Activated CD4-positive, alpha-beta T cell treated with anti-CD3 and anti-CD28 coated beads, Interleukin-2, amount 50 U/mL, for 4 hours (primary cell): ENCODE data around the gene KRT13.

Source experiments
- DNase-seq, 2 experiments: peaks; one replicate each; pipeline ENCODE4 v3.0.0-alpha.2; 2020

The KRT13 gene

GRCh38 chr17:41491476-41491875 lies 13.9 kb downstream of the KRT13 start:
- no peak for DNase-seq

- no peak for DNase-seq
Measured at GRCh38 chr17:41490000-41490990, 15.1 kb downstream of the KRT13 start.

- DNase-seq: no peak
Measured at GRCh38 chr17:41489531-41489930, 15.9 kb downstream of the KRT13 start, which contains the start of gene KRT36. Gene KRT36, minus strand, starts transcription at chr17:41489910. Its CDS starts 46 bp downstream, at chr17:41489864.

- DNase-seq: peak in 1 of 2 experiments; percentile 6
Measured at GRCh38 chr17:41486809-41487530, 18.4 kb downstream of the KRT13 start.

- DNase-seq: no peak
Measured at GRCh38 chr17:41486316-41486715, 19.1 kb downstream of the KRT13 start.

- DNase-seq: no peak
Measured at GRCh38 chr17:41484920-41485904, 20.2 kb downstream of the KRT13 start.

GRCh38 chr17:41483991-41484826 lies 21.2 kb downstream of the KRT13 start:
- no peak for DNase-seq

GRCh38 chr17:41483531-41483930 lies 21.9 kb downstream of the KRT13 start:
- DNase-seq: no peak

GRCh38 chr17:41481036-41481435 lies 24.4 kb downstream of the KRT13 start, which contains the start of gene KRT35:
Gene KRT35, minus strand, starts transcription at chr17:41481151. Its CDS starts 54 bp downstream, at chr17:41481097.
- DNase-seq: no peak

GRCh38 chr17:41480581-41480980 lies 24.8 kb downstream of the KRT13 start:
- DNase-seq: no peak

GRCh38 chr17:41480136-41480535 lies 25.3 kb downstream of the KRT13 start:
- DNase-seq: no peak

GRCh38 chr17:41478237-41478636 lies 27.2 kb downstream of the KRT13 start:
- DNase-seq: no peak

GRCh38 chr17:41476866-41477815 lies 28.3 kb downstream of the KRT13 start:
- no peak for DNase-seq

GRCh38 chr17:41475421-41475820 lies 30.0 kb downstream of the KRT13 start:
- no peak for DNase-seq

- DNase-seq: no peak
Measured at GRCh38 chr17:41474863-41475262, 30.5 kb downstream of the KRT13 start.

- no peak for DNase-seq
Measured at GRCh38 chr17:41468346-41468745, 37.1 kb downstream of the KRT13 start.

- DNase-seq: no peak
Measured at GRCh38 chr17:41467561-41467960, 37.9 kb downstream of the KRT13 start.

- no peak for DNase-seq
Measured at GRCh38 chr17:41466988-41467387, 38.4 kb downstream of the KRT13 start, which contains the start of gene KRT32. Gene KRT32, minus strand, starts transcription at chr17:41467386. Its CDS starts 61 bp downstream, at chr17:41467325.

- DNase-seq: no peak
Measured at GRCh38 chr17:41464682-41465081, 40.7 kb downstream of the KRT13 start.

GRCh38 chr17:41464173-41464572 lies 41.2 kb downstream of the KRT13 start:
- no peak for DNase-seq
